HG02852 (cell line): ENCODE measurements around the gene LRRC58.

Source experiments
- ATAC-seq: cut with Tn5 transposase; IDR thresholded peaks from one replicate; pipeline ENCODE4 v1.9.1; 2021; ENCODE audit warnings: mild to moderate bottlenecking, moderate library complexity; ENCODE audit not compliant: unreplicated experiment

Gene LRRC58

DNA sequence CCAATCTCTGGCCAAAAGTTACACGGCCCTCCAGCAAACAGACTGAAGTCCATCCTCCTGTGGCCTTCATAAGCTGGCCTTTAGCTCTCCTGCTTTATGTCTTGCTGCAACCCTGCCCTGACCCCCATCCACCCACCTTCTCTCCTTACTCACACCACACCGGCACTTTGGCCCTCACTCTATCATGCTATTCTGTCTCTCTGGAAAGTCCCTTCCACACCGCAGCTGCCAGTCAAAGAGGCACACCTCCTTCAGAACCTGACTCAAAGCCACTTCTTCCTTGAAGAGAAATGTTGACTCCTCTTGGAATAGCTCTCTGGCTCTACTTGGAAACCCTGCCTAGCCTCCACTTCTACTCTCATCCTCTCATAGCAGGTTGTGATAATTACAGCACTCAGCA lies 68.6 kb downstream of the LRRC58 start:
- ATAC-seq = no peak

GRCh38 chr3:120280026-120280425 lies 69.1 kb downstream of the LRRC58 start:
- no peak for ATAC-seq

GRCh38 chr3:120276767-120277166 lies 72.4 kb downstream of the LRRC58 start:
- ATAC-seq = no peak

GRCh38 chr3:120275618-120276017 lies 73.5 kb downstream of the LRRC58 start:
- ATAC-seq = no peak

GRCh38 chr3:120274739-120275167 lies 74.4 kb downstream of the LRRC58 start:
- no peak for ATAC-seq
